Measurements from ENCODE around the gene SF3B6. TPM values are rescaled to one million over a fixed set of nuclear protein-coding genes. Genes with fewer than 3 reads are reported as not detected.

SF3B6 gene
- polyA plus RNA-seq, 6 donors from 2014 or later, result 148 to 229 (median 185) TPM

GRCh38 chr2:24055750-24056149 lies 20.4 kb downstream of the SF3B6 start:
- no peak overlapping the region for H3K4me3 Mint-ChIP-seq
- DNase-seq (no peak), ATAC-seq (ENCODE audit: low read depth in 2 of 2) (no peak)
- no peaks in the 10 kb centered on the region for H3K4me1 Mint-ChIP-seq
- H3K27ac Mint-ChIP-seq, result no peak overlapping the region
- H3K36me3 Mint-ChIP-seq, result no peaks in the 10 kb centered on the region
- peaks cover 0 to 11% (median 0%) of the 10 kb centered on the region in 3 donors for H3K27me3 Mint-ChIP-seq
- H3K9me3 Mint-ChIP-seq, result peaks cover 0 to 2% (median 0%) of the 10 kb centered on the region in 7 donors

DNA sequence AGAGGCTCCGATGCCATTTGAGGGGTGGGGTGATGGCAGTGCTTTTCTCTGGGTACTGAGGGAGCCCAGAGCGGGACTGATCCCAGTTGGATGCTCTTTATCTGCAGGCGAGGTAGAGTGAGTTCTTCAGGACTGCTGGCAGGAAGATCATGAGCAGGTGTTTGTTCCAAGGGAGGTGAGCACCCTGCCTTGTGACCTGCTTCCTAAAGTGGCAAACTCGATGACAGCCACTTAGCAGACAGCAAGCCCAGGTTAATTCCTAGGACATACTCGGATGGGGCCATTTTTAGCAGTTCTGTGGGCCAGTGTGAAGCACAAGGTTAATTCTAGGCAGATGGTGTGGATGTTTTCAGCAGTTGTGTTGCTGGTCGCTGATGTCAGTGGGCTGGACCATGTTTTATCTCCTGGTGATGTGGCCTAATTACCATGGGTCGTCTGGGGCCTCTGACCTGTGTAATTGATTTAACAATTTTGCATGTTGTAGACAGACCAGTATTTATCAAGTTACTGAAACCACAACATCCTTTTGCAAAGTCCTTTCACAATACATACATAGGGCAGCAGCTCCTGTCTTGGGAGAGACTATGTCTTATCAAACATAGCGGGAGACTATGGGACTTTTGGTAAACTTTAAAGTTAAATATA lies 21.6 kb downstream of the SF3B6 start:
- H3K27ac Mint-ChIP-seq, result no peak overlapping the region
- DNase-seq (no peak), ATAC-seq (ENCODE audit: low read depth in 2 of 2) (no peak)
- no peak overlapping the region for H3K4me3 Mint-ChIP-seq
- peaks cover 0 to under 1% (median 0%) of the 10 kb centered on the region in 3 donors for H3K4me1 Mint-ChIP-seq
- peaks cover 0 to 7% (median 0%) of the 10 kb centered on the region in 3 donors for H3K27me3 Mint-ChIP-seq
- H3K36me3 Mint-ChIP-seq, result no peaks in the 10 kb centered on the region
- H3K9me3 Mint-ChIP-seq, result peaks cover 0 to 2% (median 0%) of the 10 kb centered on the region in 7 donors

DNA sequence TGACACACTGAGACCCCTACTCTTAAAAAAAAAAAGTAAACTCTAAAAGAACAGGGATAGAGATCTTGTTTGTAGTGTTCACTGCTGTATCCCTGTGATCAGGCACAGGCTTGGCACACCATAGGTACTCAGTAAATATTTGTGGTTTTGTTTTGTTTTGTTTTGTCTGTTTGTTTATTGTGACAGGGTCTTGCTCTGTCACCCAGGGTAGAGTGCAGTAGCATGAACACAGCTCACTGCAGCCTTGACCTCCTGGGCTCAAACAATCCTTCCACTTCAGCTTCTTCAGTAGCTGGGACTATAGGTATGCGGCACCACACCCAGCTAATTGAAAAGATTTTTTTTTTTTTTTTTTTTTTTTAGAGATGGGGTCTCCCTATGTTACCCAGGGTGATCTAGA lies 23.2 kb downstream of the SF3B6 start:
- Mint-ChIP-seq H3K4me1 (peaks cover 0 to 9% (median 8%) of the 10 kb centered on the region in 3 donors), H3K27me3 (peaks cover 0 to 7% (median 0%) of the 10 kb centered on the region in 3 donors), H3K4me3 (no peak overlapping the region), H3K36me3 (no peaks in the 10 kb centered on the region), H3K9me3 (peaks cover 0 to 2% (median 0%) of the 10 kb centered on the region in 7 donors), H3K27ac (no peak overlapping the region)
- ATAC-seq (ENCODE audit: low read depth in 2 of 2) (no peak), DNase-seq (no peak)

GRCh38 chr2:24051833-24052232 lies 24.3 kb downstream of the SF3B6 start:
- ATAC-seq (ENCODE audit: low read depth in 2 of 2) (no peak), DNase-seq (no peak)
- H3K27ac Mint-ChIP-seq, result no peak overlapping the region
- peaks cover 0 to 2% (median 0%) of the 10 kb centered on the region in 7 donors for H3K9me3 Mint-ChIP-seq
- H3K27me3 Mint-ChIP-seq, result peaks cover 0 to 7% (median 0%) of the 10 kb centered on the region in 3 donors
- H3K36me3 Mint-ChIP-seq, result no peaks in the 10 kb centered on the region
- H3K4me1 Mint-ChIP-seq, result peaks cover 10 to 20% (median 14%) of the 10 kb centered on the region in 3 donors
- no peak overlapping the region for H3K4me3 Mint-ChIP-seq

- Mint-ChIP-seq H3K4me3 (peak overlapping the region in 1 of 8 donors; percentile 91), H3K4me1 (peaks cover 14 to 29% (median 18%) of the 10 kb centered on the region in 3 donors), H3K27ac (no peak overlapping the region), H3K9me3 (no peaks in the 10 kb centered on the region), H3K36me3 (no peaks in the 10 kb centered on the region), H3K27me3 (peaks cover 0 to 7% (median 0%) of the 10 kb centered on the region in 3 donors)
- no peak for DNase-seq
- no peak for ATAC-seq (ENCODE audit: low read depth in 2 of 2)
Observed at GRCh38 chr2:24050041-24050979, 25.8 kb downstream of the SF3B6 start.

GRCh38 chr2:24049485-24050021 lies 26.6 kb downstream of the SF3B6 start, which contains the start of gene FKBP1B:
Gene FKBP1B (plus strand): TSS chr2:24049741. CDS start chr2:24049850, 109 bp downstream.
- H3K27me3 Mint-ChIP-seq, result peaks cover 0 to 7% (median 0%) of the 10 kb centered on the region in 3 donors
- no peaks in the 10 kb centered on the region for H3K9me3 Mint-ChIP-seq
- H3K4me1 Mint-ChIP-seq, result peaks cover 19 to 33% (median 24%) of the 10 kb centered on the region in 3 donors
- DNase-seq, result peak; percentile 45
- H3K4me3 Mint-ChIP-seq, result peak within 1 kb of the TSS in 3 of 8 donors; percentile 88 to 99 (median 92)
- no peaks in the 10 kb centered on the region for H3K36me3 Mint-ChIP-seq
- H3K27ac Mint-ChIP-seq, result peak within 1 kb of the TSS in 2 of 6 donors; percentile 21 to 38
- peak in 1 of 2 donors; percentile 5 for ATAC-seq (ENCODE audit: low read depth in 2 of 2)

DNA sequence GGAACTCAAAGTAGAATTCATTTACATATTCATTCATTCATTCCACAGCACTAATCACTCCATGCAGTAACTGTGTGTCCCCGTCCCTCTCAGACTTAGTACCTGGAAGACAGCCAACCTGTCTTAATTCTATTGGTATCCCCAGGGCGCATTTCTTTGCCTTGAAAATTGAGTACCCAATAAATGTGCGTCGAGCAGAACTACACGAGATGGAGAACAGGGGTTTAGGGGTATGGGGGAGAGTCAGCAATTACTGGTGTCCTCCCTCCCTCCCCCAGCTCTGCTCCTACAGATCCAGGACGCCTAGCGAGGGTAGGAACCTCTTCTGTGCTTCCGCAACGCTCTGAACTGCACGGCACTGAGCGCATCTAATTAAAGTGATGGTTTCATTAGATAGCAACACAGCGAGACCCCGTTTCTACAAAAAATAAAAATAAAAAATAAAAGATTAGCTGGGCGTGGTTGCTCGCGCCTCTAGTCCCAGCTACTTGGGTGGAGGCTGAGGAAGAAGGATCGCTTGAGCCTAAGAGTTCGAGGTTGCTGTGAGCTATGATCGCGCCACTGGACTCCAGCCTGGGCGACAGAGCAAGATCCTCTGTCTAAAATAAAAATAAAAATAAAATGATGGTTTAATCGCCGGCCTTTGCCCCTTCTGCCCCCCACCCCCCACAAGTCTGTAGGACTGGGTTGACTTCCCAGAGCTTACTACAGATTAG lies 27.2 kb downstream of the SF3B6 start:
- ATAC-seq (ENCODE audit: low read depth in 2 of 2), result no peak
- H3K27me3 Mint-ChIP-seq, result peaks cover 0 to 2% (median 0%) of the 10 kb centered on the region in 3 donors
- H3K27ac Mint-ChIP-seq, result peak overlapping the region in 2 of 6 donors; percentile 21 to 38
- no peaks in the 10 kb centered on the region for H3K36me3 Mint-ChIP-seq
- DNase-seq, result no peak
- peak overlapping the region in 3 of 8 donors; percentile 88 to 99 (median 92) for H3K4me3 Mint-ChIP-seq
- no peaks in the 10 kb centered on the region for H3K9me3 Mint-ChIP-seq
- H3K4me1 Mint-ChIP-seq, result peaks cover 19 to 33% (median 24%) of the 10 kb centered on the region in 3 donors

GRCh38 chr2:24047703-24048033 lies 28.5 kb downstream of the SF3B6 start:
- DNase-seq (no peak), ATAC-seq (ENCODE audit: low read depth in 2 of 2) (no peak)
- Mint-ChIP-seq H3K27ac (peak overlapping the region in 4 of 6 donors; percentile 13 to 98 (median 88)), H3K4me3 (peak overlapping the region; percentile 88 to 100 (median 98)), H3K4me1 (peaks cover 19 to 33% (median 24%) of the 10 kb centered on the region in 3 donors), H3K36me3 (no peaks in the 10 kb centered on the region), H3K27me3 (no peaks in the 10 kb centered on the region), H3K9me3 (no peaks in the 10 kb centered on the region)

GRCh38 chr2:24046930-24047702 lies 29.0 kb downstream of the SF3B6 start, which contains the start of gene WDCP:
Gene WDCP (minus strand): TSS chr2:24047391. CDS start chr2:24039494, 7,897 bp downstream.
- Mint-ChIP-seq H3K36me3 (no peaks in the 10 kb centered on the region), H3K4me1 (peaks cover 19 to 33% (median 24%) of the 10 kb centered on the region in 3 donors), H3K4me3 (peak within 1 kb of the TSS; percentile 88 to 100 (median 98)), H3K27me3 (no peaks in the 10 kb centered on the region), H3K9me3 (no peaks in the 10 kb centered on the region), H3K27ac (peak within 1 kb of the TSS; percentile 83 to 98 (median 92))
- ATAC-seq (ENCODE audit: low read depth in 2 of 2) (peak; percentile 99), DNase-seq (peak; percentile 92)

- H3K27ac Mint-ChIP-seq, result no peak overlapping the region
- no peaks in the 10 kb centered on the region for H3K36me3 Mint-ChIP-seq
- no peak for ATAC-seq (ENCODE audit: low read depth in 2 of 2)
- DNase-seq, result no peak
- H3K4me3 Mint-ChIP-seq, result peak overlapping the region; percentile 88 to 100 (median 98)
- no peaks in the 10 kb centered on the region for H3K27me3 Mint-ChIP-seq
- H3K4me1 Mint-ChIP-seq, result peaks cover 19 to 33% (median 24%) of the 10 kb centered on the region in 3 donors
- no peaks in the 10 kb centered on the region for H3K9me3 Mint-ChIP-seq
Observed at GRCh38 chr2:24046599-24046929, 29.6 kb downstream of the SF3B6 start.

DNA sequence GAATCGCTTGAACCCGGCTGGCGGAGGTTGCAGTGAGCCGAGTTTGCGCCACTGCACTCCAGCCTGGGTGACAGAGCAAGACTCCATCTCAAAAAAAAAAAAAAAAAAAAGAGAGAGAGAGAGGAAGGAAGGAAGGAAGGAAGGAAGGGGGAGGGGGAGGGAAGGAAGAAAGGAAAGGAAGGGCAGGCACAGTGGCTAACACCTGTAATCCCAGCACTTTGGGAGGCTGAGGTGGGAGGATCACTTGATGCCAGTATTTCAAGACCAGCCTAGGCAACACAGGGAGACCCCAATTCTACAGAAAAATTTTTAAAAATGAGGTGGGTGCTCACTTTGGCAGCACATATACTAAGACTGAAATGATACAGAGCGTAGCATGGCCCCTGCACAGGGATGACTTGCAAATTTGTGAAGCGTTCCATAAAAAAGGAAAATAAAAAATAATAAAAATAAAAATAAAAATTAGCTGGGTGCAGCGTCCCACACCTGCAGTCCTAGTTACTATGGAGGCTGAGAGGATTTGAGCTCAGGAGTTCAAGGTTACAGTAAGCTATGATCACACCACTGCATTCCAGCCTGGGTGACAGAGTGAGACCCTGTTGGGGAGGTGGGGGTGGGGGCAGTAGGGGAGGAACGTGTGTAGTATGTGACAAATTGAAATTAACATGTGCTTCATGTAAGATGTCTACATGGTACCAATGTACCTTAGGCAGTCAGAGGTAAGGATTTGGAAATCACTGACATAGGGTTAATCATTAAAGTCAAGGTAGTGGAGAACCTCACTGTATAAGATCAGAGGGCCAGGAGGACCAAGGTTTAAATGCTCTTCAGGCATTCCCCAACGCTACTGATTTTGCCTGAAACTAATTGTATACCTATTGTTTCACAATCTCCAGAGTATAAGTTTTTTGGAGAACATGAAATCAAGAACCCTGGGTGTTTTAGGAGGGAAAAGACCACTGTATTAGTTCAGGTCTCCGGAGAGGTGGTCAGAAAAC lies 30.3 kb downstream of the SF3B6 start:
- no peaks in the 10 kb centered on the region for H3K36me3 Mint-ChIP-seq
- H3K27ac Mint-ChIP-seq, result no peak overlapping the region
- DNase-seq (no peak), ATAC-seq (ENCODE audit: low read depth in 2 of 2) (no peak)
- peaks cover 19 to 33% (median 24%) of the 10 kb centered on the region in 3 donors for H3K4me1 Mint-ChIP-seq
- no peaks in the 10 kb centered on the region for H3K9me3 Mint-ChIP-seq
- H3K27me3 Mint-ChIP-seq, result no peaks in the 10 kb centered on the region
- H3K4me3 Mint-ChIP-seq, result peak overlapping the region in 6 of 8 donors; percentile 88 to 100 (median 96)
